ENCODE measurements around the gene ARHGAP15.

GRCh38 chr2:143524119-143524553 is 394.9 kb downstream of the ARHGAP15 start:
- peak; percentile 17 for TF ChIP-seq POLR2AphosphoS5 (IDR thresholded peaks at IDR 0.05)
- no peak for TF ChIP-seq CTCF (IDR thresholded peaks at IDR 0.05)

Measured in gastroesophageal sphincter (tissue), 3 donors.